Kidney (tissue), 14 donors: Measurements from ENCODE around the gene UCN3. TPM values are rescaled to one million over a fixed set of nuclear protein-coding genes. Genes with fewer than 3 reads are reported as not detected.

ENCODE experiments used
- DNase-seq, 5 donors: peaks; one replicate each; pipeline ENCODE4 v3.0.0-alpha.2; 2013 to 2020
- FAIRE-seq: peaks from 2 replicates; lab custom pipeline; 2012; peaks lifted over from hg19 to GRCh38; lab: Jason Lieb, UNC
- H3K27ac ChIP-seq, 2 donors: one replicate each; pipeline ENCODE4 v1.7.0; 2013; ENCODE audit warnings: low read depth in 2 of 2, low read length in 2 of 2, inconsistent platforms in 1 of 2
- H3K27me3 ChIP-seq: one replicate; pipeline ENCODE4 v1.7.1; 2013; ENCODE audit warnings: low read length, inconsistent platforms; ENCODE audit not compliant: control insufficient read depth, insufficient read depth
- H3K36me3 ChIP-seq, 3 donors: one replicate each; pipeline versions ENCODE4 v1.7.0 to v1.7.1; 2013; ENCODE audit warnings: low read length in 3 of 3, control low read depth in 1 of 3, inconsistent platforms in 1 of 3; ENCODE audit not compliant: insufficient read depth in 3 of 3, control insufficient read depth in 2 of 3
- H3K4me1 ChIP-seq, 3 donors: one replicate each; pipeline versions ENCODE4 v1.7.0 to v1.7.1; 2013; ENCODE audit warnings: low read length in 3 of 3, inconsistent platforms in 1 of 3, low read depth in 1 of 3; ENCODE audit not compliant: control insufficient read depth in 2 of 3, insufficient read depth in 2 of 3
- H3K4me3 ChIP-seq, 3 donors: one replicate each; pipeline versions ENCODE4 v1.7.0 to v1.8.1; 2013; ENCODE audit warnings: low read length in 3 of 3, control low read depth in 1 of 3, inconsistent platforms in 1 of 3
- H3K9ac ChIP-seq, 3 donors: one replicate each; pipeline versions ENCODE4 v1.7.0 to v1.7.1; 2013; ENCODE audit warnings: low read length in 3 of 3, control low read depth in 1 of 3, inconsistent platforms in 1 of 3
- H3K9me3 ChIP-seq, 3 donors: one replicate each; pipeline versions ENCODE4 v1.7.0 to v1.7.1; 2013; ENCODE audit warnings: low read length in 3 of 3, control low read depth in 1 of 3, inconsistent platforms in 1 of 3; ENCODE audit not compliant: control insufficient read depth in 2 of 3, insufficient read depth in 1 of 3
- CTCF ChIP-seq: IDR thresholded peaks from 3 replicates; pipeline ENCODE4 v1.5.1; 2012; ENCODE audit warnings: mild to moderate bottlenecking, moderate library complexity, borderline replicate concordance; ENCODE audit not compliant: insufficient read depth; ENCODE audit errors: extremely low read depth
- intact Hi-C: fragments of 100-400 bp; cut with DNase I; formaldehyde crosslinking; loops from one replicate; pipeline ENCODE4 v1.11.1; 2022
- polyA plus RNA-seq: library from polyadenylated mRNA; stranded (reverse); fragments of 350-450 nt; fragmentation: Illumina TruSeq; extraction: RNeasy Lipid Tissue Mini Kit (QIAGEN cat#74804); gene quantifications from one replicate; pipeline ENCODE4 v1.2.3, GENCODE V29; 2014; ENCODE audit warnings: low read depth, low replicate concordance; ENCODE audit not compliant: insufficient read depth
- total RNA-seq: library from RNA; stranded (reverse); fragmentation: NEBNext Ultra II Directional; extraction: Animal tissue kit (Norgen Biotek cat#: 25700); gene quantifications from one replicate; pipeline ENCODE4 v1.2.1, GENCODE V29; 2021
- donor health status: control.
- donor health status: control.
- donor health status: control.
- donor health status: control.
- donor health status: control.
- donor health status: DM: yes; HTN: yes; CAD: no.
- donor health status: Normal renal cell carcinoma (clear cell type).

The UCN3 gene
- total and polyA plus RNA-seq, 2 donors from 2014 or later = 1.4 TPM; not detected in 1

- no peaks in the 10 kb centered on the region for H3K4me1 ChIP-seq
- H3K9ac ChIP-seq = no peak overlapping the region
- H3K4me3 ChIP-seq = no peak overlapping the region
- H3K9me3 ChIP-seq = peaks cover 0 to 10% (median 3%) of the 10 kb centered on the region in 3 donors
- DNase-seq (no peak), FAIRE-seq (no peak)
- H3K36me3 ChIP-seq = no peaks in the 10 kb centered on the region
- H3K27ac ChIP-seq = no peak overlapping the region
- TF ChIP-seq CTCF = no peak
- intact Hi-C loops = no loop called here
- H3K27me3 ChIP-seq = no peaks in the 10 kb centered on the region
Observed at GRCh38 chr10:5390607-5391205, 25.9 kb downstream of the UCN3 start.

GRCh38 chr10:5391790-5392189, 27.0 kb downstream of the UCN3 start:
- Histone ChIP-seq H3K36me3 (no peaks in the 10 kb centered on the region), H3K9me3 (peaks cover 0 to 10% (median 3%) of the 10 kb centered on the region in 3 donors), H3K27me3 (no peaks in the 10 kb centered on the region), H3K4me3 (no peak overlapping the region), H3K9ac (no peak overlapping the region), H3K4me1 (no peaks in the 10 kb centered on the region), H3K27ac (no peak overlapping the region)
- no peak for TF ChIP-seq CTCF
- DNase-seq = no peak
- FAIRE-seq = no peak
- intact Hi-C loops = no loop called here

GRCh38 chr10:5393529-5393928, 28.8 kb downstream of the UCN3 start:
- Histone ChIP-seq H3K9ac (no peak overlapping the region), H3K9me3 (peaks cover 0 to 10% (median 3%) of the 10 kb centered on the region in 3 donors), H3K36me3 (no peaks in the 10 kb centered on the region), H3K4me1 (no peaks in the 10 kb centered on the region), H3K4me3 (no peak overlapping the region), H3K27me3 (no peaks in the 10 kb centered on the region), H3K27ac (no peak overlapping the region)
- DNase-seq (no peak), FAIRE-seq (no peak)
- no peak for TF ChIP-seq CTCF
- intact Hi-C loops = no loop called here

- H3K9me3 ChIP-seq = peaks cover 0 to 9% (median 0%) of the 10 kb centered on the region in 3 donors
- no peaks in the 10 kb centered on the region for H3K36me3 ChIP-seq
- H3K9ac ChIP-seq = no peak overlapping the region
- H3K27me3 ChIP-seq = no peaks in the 10 kb centered on the region
- H3K27ac ChIP-seq = no peak overlapping the region
- no peak for FAIRE-seq
- no peak for TF ChIP-seq CTCF
- no peak overlapping the region for H3K4me3 ChIP-seq
- intact Hi-C loops = no loop called here
- DNase-seq = no peak
- no peaks in the 10 kb centered on the region for H3K4me1 ChIP-seq
Observed at GRCh38 chr10:5395168-5395567, 30.4 kb downstream of the UCN3 start.
